ENCODE measurements around the gene CDR2.
"Not testable (repeated sequence)": the region's sequence is repeated elsewhere in the genome, so short reads cannot be mapped to it uniquely, and the experiment has no call there.

CDR2 gene

DNA sequence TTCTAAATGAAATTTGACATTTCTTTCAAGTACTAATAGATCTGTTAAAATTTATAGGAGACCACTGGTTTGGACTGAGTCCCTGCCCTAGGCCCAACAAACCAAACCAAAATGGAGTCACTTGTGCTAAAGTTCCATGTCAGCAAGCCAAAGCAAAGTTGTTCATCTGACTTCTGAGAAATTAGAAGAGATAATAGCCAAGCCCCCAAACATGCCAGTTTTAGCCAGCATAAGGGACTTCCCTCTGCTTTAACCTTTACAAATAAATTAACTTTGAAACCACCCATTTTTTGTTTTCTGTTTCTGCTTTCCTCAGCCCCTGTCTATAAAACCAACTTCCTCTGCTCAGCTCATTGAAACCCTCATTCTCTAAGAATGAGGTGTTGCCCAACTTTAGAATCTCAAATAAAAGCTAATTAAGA is 18.9 kb downstream of the CDR2 start:
- no peak for DNase-seq (ENCODE audit: low read depth, low spot score)
- no peak overlapping the region for H3K4me3 ChIP-seq (ENCODE audit: low read length)

GRCh38 chr16:22353933-22354541 is 20.4 kb downstream of the CDR2 start:
- no peak for DNase-seq (ENCODE audit: low read depth, low spot score)
- no peak overlapping the region for H3K4me3 ChIP-seq (ENCODE audit: low read length)

GRCh38 chr16:22353191-22353919 is 21.1 kb downstream of the CDR2 start:
- H3K4me3 ChIP-seq (ENCODE audit: low read length), result no peak overlapping the region
- DNase-seq (ENCODE audit: low read depth, low spot score), result no peak

DNA sequence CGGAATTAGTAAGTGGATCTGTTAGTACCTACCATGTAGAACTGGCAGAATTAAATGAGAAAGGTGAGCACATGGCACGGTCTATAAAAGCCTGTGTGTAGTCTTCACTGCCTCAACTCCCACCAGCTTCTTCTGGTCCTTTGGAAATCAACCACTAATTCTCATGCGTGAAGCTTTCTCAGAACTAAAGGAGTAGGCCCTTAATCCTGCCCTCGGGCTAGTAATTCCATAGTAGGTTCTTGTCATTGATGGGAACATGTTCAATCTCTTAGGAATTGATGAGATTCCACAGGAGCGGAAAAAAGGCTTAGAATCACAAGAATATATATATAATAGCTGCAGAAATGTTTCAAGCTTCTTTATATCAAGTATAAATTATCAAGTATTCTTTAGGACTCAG is 21.7 kb downstream of the CDR2 start:
- no peak overlapping the region for H3K4me3 ChIP-seq (ENCODE audit: low read length)
- no peak for DNase-seq (ENCODE audit: low read depth, low spot score)

DNA sequence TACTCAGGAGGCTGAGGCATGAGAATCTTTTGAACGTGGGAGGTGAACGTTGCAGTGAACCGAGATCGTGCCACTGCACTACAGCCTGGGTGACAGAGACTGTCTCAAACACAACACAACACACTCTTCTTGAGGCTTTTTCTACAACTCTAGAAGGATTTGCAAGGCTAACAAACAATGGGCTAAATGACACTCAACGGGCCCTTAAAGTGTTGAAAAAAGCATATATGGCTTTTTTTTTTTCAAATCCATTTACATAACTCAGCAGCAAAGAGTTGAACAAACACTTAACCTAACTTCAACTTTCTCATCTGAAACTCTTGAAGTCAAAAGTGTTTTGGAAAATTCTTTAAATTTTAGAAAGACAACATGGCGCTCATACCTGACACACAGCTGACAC is 22.3 kb downstream of the CDR2 start:
- no peak overlapping the region for H3K4me3 ChIP-seq (ENCODE audit: low read length)
- DNase-seq (ENCODE audit: low read depth, low spot score), result no peak

GRCh38 chr16:22351017-22351416 is 23.4 kb downstream of the CDR2 start:
- DNase-seq (ENCODE audit: low read depth, low spot score), result not testable (repeated sequence)

DNA sequence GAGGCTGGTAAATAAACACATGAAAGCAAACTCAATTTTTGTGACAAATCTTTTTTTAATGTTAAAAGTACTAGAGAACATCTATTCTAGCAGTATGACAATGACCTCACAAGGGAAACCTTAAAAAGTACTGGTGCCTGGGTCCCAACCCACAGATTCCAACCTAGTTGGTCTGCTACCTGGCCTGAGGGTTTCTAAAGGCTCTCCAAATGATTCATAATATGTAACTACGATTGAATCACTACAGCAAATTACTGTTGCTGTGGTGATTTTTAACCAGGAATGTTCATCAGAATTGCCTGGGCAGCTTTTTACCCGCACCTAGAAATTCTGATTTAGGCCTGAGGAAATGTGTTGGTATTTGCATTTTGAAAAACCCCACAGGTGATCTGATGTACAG is 26.1 kb downstream of the CDR2 start:
- DNase-seq (ENCODE audit: low read depth, low spot score), result no peak
- H3K4me3 ChIP-seq (ENCODE audit: low read length), result no peak overlapping the region

More at GRCh38 chr16:22351017-22351416, 23.4 kb downstream of the CDR2 start:
- not testable (repeated sequence) for H3K4me3 ChIP-seq (ENCODE audit: low read length)

- no peak overlapping the region for H3K4me3 ChIP-seq (ENCODE audit: low read length)
- DNase-seq (ENCODE audit: low read depth, low spot score), result no peak
Measured at GRCh38 chr16:22347100-22347820, 27.2 kb downstream of the CDR2 start.

DNA sequence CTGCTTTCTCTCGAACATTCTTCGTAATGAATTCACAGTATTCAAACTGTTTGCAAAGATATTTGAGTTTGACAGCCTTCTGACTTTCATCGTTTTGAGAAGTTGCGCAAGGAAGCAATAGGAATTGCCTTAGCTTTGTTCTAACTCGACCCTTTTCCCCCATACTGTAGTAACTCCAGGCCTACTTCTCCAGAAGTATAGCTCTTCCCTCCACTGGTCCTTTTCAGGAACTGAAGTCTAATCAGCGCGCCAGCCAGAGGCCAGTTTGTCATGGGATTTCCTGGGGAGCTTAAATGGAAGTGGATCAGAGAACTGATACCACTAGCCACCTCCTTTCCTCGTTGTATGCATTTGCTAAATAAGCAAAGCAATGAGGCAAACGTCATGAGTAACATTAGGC is 27.9 kb downstream of the CDR2 start:
- H3K4me3 ChIP-seq (ENCODE audit: low read length), result no peak overlapping the region
- DNase-seq (ENCODE audit: low read depth, low spot score), result no peak

- no peak overlapping the region for H3K4me3 ChIP-seq (ENCODE audit: low read length)
- DNase-seq (ENCODE audit: low read depth, low spot score), result no peak
Measured at GRCh38 chr16:22342082-22342481, 32.3 kb downstream of the CDR2 start.

GRCh38 chr16:22340945-22341344 is 33.5 kb downstream of the CDR2 start:
- DNase-seq (ENCODE audit: low read depth, low spot score), result no peak
- no peak overlapping the region for H3K4me3 ChIP-seq (ENCODE audit: low read length)

- DNase-seq (ENCODE audit: low read depth, low spot score), result no peak
- H3K4me3 ChIP-seq (ENCODE audit: low read length), result no peak overlapping the region
Measured at GRCh38 chr16:22337849-22338635, 36.4 kb downstream of the CDR2 start.

DNA sequence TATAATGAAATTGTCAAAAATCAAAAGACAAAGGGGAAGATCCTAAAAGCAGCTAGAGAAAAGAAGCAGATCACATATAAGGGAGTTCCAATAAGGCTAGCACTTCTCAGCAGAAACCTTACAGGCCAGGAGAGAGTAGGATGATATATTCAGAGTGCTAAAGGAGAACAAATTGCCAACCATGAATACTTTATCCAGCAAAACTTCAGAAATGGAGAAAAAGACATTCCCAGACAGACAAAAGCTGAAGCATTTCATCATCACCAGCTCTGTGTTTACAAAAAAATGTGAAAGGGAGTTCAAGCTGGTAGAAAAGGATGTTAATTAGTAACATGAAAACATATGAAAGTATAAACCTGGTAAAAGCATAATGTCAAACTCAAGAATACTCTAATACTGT is 37.4 kb downstream of the CDR2 start:
- no peak overlapping the region for H3K4me3 ChIP-seq (ENCODE audit: low read length)
- DNase-seq (ENCODE audit: low read depth, low spot score), result no peak

GRCh38 chr16:22336581-22336980 is 37.8 kb downstream of the CDR2 start:
- no peak for DNase-seq (ENCODE audit: low read depth, low spot score)
- no peak overlapping the region for H3K4me3 ChIP-seq (ENCODE audit: low read length)

GRCh38 chr16:22335668-22336246 is 38.7 kb downstream of the CDR2 start:
- no peak overlapping the region for H3K4me3 ChIP-seq (ENCODE audit: low read length)
- no peak for DNase-seq (ENCODE audit: low read depth, low spot score)

- DNase-seq (ENCODE audit: low read depth, low spot score), result no peak
- H3K4me3 ChIP-seq (ENCODE audit: low read length), result no peak overlapping the region
Measured at GRCh38 chr16:22333457-22333994, 40.9 kb downstream of the CDR2 start.

DNA sequence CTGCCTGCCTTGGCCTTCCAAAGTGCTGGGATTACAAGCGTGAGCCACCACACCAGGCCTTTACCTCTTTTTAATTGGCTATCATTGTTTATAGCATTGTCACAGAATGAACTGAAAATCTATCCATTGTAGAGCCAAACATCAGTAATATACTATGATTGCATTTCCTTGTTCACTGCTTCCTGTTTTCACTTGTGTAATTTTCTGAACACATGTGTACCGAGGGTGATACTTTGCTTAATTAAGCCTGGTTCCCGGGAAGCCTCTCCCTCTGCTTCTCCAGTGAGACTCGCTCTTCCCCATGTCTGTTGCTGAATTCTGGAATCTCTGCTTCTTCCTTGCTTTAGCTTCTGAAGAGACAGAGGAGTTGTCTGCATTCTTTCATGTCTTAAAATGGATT is 44.1 kb downstream of the CDR2 start:
- H3K4me3 ChIP-seq (ENCODE audit: low read length), result no peak overlapping the region
- DNase-seq (ENCODE audit: low read depth, low spot score), result no peak

GRCh38 chr16:22329199-22329695 is 45.2 kb downstream of the CDR2 start:
- H3K4me3 ChIP-seq (ENCODE audit: low read length), result no peak overlapping the region
- DNase-seq (ENCODE audit: low read depth, low spot score), result no peak

Data from Jurkat, Clone E6-1 (cell line).